Parathyroid adenoma (tissue), 2 donors: Measurements from ENCODE around the gene FBN2.
A peak's percentile ranks its signal among the peaks of the same experiment; 100 is the strongest.

Source experiments
- H2AFZ ChIP-seq: fragments of 300-600 bp; sonication (generic); one replicate; pipeline ENCODE4 v1.7.0; 2017; ENCODE audit warnings: antibody characterized with exemption, mild to moderate bottlenecking
- H3K27ac ChIP-seq: fragments of 300-600 bp; sonication (generic); one replicate; pipeline ENCODE4 v1.7.0; 2017
- H3K27me3 ChIP-seq: fragments of 300-600 bp; sonication (generic); one replicate; pipeline ENCODE4 v1.7.0; 2017; ENCODE audit warnings: low read length; ENCODE audit not compliant: control insufficient read depth, insufficient read depth
- H3K36me3 ChIP-seq: fragments of 300-600 bp; sonication (generic); one replicate; pipeline ENCODE4 v1.7.0; 2017; ENCODE audit warnings: low read length; ENCODE audit not compliant: control insufficient read depth, insufficient read depth
- H3K4me1 ChIP-seq: fragments of 300-600 bp; sonication (generic); one replicate; pipeline ENCODE4 v1.7.0; 2017; ENCODE audit warnings: control low read depth
- H3K4me2 ChIP-seq: fragments of 300-600 bp; sonication (generic); one replicate; pipeline ENCODE4 v1.7.0; 2017; ENCODE audit warnings: low read length
- H3K4me3 ChIP-seq: fragments of 300-600 bp; sonication (generic); one replicate; pipeline ENCODE4 v1.7.0; 2017; ENCODE audit warnings: low read depth, low read length
- H3K79me2 ChIP-seq: fragments of 300-600 bp; sonication (generic); one replicate; pipeline ENCODE4 v1.7.0; 2017; ENCODE audit warnings: control low read depth
- H3K9ac ChIP-seq: fragments of 300-600 bp; sonication (generic); one replicate; pipeline ENCODE4 v1.7.0; 2017; ENCODE audit warnings: mild to moderate bottlenecking
- H3K9me3 ChIP-seq: fragments of 300-600 bp; sonication (generic); one replicate; pipeline ENCODE4 v1.7.0; 2017; ENCODE audit warnings: low read length; ENCODE audit not compliant: control insufficient read depth
- TF ChIP-seq, protein P1 (sequence below): fragments of 300-600 bp; sonication (generic); IDR thresholded peaks from one replicate; pipeline ENCODE4 v1.7.0; 2017; ENCODE audit warnings: antibody characterized with exemption, mild to moderate bottlenecking
- donor health status: primary hyperparathyroidism.

Gene FBN2

DNA sequence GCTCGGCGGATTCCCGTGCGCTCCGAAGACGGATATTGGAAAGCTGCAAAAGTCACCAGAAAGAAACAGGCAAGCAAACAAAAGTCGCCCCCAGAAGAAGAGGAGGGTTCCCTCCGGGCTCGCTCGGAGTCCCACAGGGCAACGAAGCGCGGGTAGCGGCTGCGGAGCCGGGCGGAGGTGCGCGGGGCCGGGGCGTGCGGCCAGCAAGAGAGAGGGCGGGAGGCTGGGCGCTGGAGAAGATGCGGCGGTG lies at the start of gene FBN2:
Gene FBN2, minus strand, starts transcription at position 246 of the 250 bp plus-strand sequence. CDS start 642 bp downstream, outside the sequence.
- H3K36me3 ChIP-seq, result no peaks in the 10 kb centered on the region
- TF ChIP-seq, protein P1, sequence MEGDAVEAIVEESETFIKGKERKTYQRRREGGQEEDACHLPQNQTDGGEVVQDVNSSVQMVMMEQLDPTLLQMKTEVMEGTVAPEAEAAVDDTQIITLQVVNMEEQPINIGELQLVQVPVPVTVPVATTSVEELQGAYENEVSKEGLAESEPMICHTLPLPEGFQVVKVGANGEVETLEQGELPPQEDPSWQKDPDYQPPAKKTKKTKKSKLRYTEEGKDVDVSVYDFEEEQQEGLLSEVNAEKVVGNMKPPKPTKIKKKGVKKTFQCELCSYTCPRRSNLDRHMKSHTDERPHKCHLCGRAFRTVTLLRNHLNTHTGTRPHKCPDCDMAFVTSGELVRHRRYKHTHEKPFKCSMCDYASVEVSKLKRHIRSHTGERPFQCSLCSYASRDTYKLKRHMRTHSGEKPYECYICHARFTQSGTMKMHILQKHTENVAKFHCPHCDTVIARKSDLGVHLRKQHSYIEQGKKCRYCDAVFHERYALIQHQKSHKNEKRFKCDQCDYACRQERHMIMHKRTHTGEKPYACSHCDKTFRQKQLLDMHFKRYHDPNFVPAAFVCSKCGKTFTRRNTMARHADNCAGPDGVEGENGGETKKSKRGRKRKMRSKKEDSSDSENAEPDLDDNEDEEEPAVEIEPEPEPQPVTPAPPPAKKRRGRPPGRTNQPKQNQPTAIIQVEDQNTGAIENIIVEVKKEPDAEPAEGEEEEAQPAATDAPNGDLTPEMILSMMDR, result no peak
- H3K4me1 ChIP-seq, result no peaks in the 10 kb centered on the region
- peak within 1 kb of the TSS; percentile 38 for H3K4me3 ChIP-seq
- H3K9me3 ChIP-seq, result no peaks in the 10 kb centered on the region
- peak within 1 kb of the TSS; percentile 48 for H3K4me2 ChIP-seq
- H3K27me3 ChIP-seq, result no peaks in the 10 kb centered on the region
- no peak within 1 kb of the TSS for H3K9ac ChIP-seq
- no peak within 1 kb of the TSS for H3K27ac ChIP-seq
- H2AFZ ChIP-seq, result peak within 1 kb of the TSS; percentile 48
- H3K79me2 ChIP-seq, result no peaks in the 10 kb centered on the region

DNA sequence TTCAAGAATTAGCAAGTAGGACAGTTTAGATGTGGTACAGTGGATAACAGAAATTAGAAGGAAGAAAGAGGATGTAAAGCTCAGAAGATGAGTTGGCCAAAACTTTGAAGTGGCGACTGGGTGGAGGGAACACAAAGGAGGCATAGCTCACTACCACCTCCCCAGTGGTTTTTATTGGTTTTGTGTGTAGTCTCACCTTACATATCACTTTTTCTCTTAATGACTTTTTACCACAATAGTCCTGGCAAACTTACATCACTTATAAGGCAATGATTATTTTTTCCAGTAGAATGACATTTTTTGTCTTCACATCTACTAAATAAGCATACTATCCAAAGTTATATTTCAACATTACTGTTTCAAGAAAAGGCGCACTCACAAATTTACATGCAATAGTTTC lies 49.2 kb upstream of the FBN2 start:
- H3K9me3 ChIP-seq, result no peaks in the 10 kb centered on the region
- H3K27ac ChIP-seq, result no peak overlapping the region
- H2AFZ ChIP-seq, result no peak overlapping the region
- no peaks in the 10 kb centered on the region for H3K79me2 ChIP-seq
- no peak overlapping the region for H3K4me2 ChIP-seq
- TF ChIP-seq, protein P1, result no peak
- H3K4me3 ChIP-seq, result no peak overlapping the region
- no peaks in the 10 kb centered on the region for H3K4me1 ChIP-seq
- H3K36me3 ChIP-seq, result no peaks in the 10 kb centered on the region
- no peak overlapping the region for H3K9ac ChIP-seq
- H3K27me3 ChIP-seq, result no peaks in the 10 kb centered on the region

DNA sequence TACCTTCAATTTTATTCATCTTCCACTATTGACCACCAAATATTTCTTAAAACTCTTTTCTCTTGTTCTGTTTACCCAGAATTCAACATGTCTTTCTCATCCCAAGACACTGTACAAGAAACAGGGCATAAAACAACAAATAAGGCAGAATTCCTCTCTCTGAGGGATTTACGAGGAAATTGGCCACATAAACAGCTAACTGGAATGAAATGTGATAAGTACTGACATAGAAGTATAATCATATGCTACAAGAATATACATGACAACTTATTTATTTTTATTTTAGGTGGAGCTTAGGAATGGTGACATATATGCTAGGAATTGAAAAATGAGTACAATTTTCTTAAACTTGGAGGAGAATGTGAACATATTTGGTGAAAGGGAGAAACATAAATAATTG lies 48.8 kb upstream of the FBN2 start:
- H2AFZ ChIP-seq, result no peak overlapping the region
- H3K27ac ChIP-seq, result no peak overlapping the region
- H3K4me2 ChIP-seq, result no peak overlapping the region
- H3K79me2 ChIP-seq, result no peaks in the 10 kb centered on the region
- no peaks in the 10 kb centered on the region for H3K9me3 ChIP-seq
- no peak overlapping the region for H3K9ac ChIP-seq
- TF ChIP-seq, protein P1, result no peak
- no peaks in the 10 kb centered on the region for H3K27me3 ChIP-seq
- no peaks in the 10 kb centered on the region for H3K36me3 ChIP-seq
- H3K4me1 ChIP-seq, result no peaks in the 10 kb centered on the region
- no peak overlapping the region for H3K4me3 ChIP-seq

DNA sequence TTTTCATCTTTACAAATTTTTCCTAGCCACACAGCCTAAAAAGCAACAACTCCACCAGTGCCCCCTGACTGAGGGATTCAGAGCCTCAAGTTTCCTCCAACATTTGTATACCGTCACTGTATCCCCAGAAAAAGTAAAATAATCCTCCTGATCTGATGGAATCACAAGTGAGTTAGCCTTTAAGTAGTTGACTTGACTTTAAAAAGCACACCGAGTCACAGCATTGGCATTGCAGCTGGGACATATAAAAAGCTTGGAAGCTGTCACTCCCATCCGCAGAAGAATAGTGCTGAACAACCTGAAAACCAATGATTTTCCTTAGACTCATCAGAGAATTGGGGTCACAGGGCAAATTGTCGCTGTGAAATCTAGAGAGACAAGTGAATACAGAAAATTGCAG lies 41.6 kb upstream of the FBN2 start:
- Histone ChIP-seq H3K36me3 (no peaks in the 10 kb centered on the region), H3K4me3 (no peak overlapping the region), H3K4me1 (no peaks in the 10 kb centered on the region), H3K4me2 (no peak overlapping the region), H3K9me3 (no peaks in the 10 kb centered on the region), H3K9ac (no peak overlapping the region), H3K27me3 (no peaks in the 10 kb centered on the region), H2AFZ (no peak overlapping the region), H3K27ac (no peak overlapping the region), H3K79me2 (no peaks in the 10 kb centered on the region)
- TF ChIP-seq, protein P1, result no peak

DNA sequence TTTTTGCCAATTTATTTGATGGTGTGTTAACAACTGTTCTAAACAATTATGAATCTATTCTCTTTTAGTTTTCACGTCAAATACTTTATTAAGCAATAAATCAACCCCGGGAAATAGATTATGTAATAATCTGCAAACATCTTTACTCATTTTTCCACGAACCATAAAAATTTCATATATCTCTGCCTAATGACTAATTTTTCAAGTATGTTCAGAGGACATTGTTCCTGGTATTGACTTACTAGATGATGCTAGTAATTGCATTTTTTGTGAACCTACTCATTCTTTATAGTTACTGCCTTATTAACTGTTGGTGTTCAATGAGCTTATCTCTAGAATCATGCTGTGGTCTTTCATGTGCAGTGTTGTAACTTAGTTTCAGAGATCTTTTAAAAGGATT lies 41.0 kb upstream of the FBN2 start:
- TF ChIP-seq, protein P1, result no peak
- H3K4me1 ChIP-seq, result no peaks in the 10 kb centered on the region
- H3K4me2 ChIP-seq, result no peak overlapping the region
- no peak overlapping the region for H3K4me3 ChIP-seq
- no peak overlapping the region for H3K27ac ChIP-seq
- H2AFZ ChIP-seq, result no peak overlapping the region
- no peaks in the 10 kb centered on the region for H3K27me3 ChIP-seq
- H3K36me3 ChIP-seq, result no peaks in the 10 kb centered on the region
- no peak overlapping the region for H3K9ac ChIP-seq
- no peaks in the 10 kb centered on the region for H3K79me2 ChIP-seq
- no peaks in the 10 kb centered on the region for H3K9me3 ChIP-seq
